Left lung (tissue), 10 donors: Measurements from ENCODE around the gene CD200R1. TPM values are rescaled to one million over a fixed set of nuclear protein-coding genes. Genes with fewer than 3 reads are reported as not detected.

Experiments
- ATAC-seq: fragments of 200-7000 bp; cut with Tn5 transposase; one replicate; pipeline ENCODE4 v1.9.1; 2020; ENCODE audit warnings: moderate library complexity
- DNase-seq, 4 donors: peaks; one replicate each; pipeline ENCODE4 v3.0.0-alpha.2; 2013 to 2020
- H3K27ac ChIP-seq, 2 donors: fragments of 200-600 bp; sonication (generic) in 1 of 2; one replicate each; pipeline versions ENCODE4 v1.5.0 to v1.8.0; 2020 to 2021
- H3K27me3 ChIP-seq, 2 donors: fragments of 200-600 bp; sonication (generic) in 1 of 2; one replicate each; pipeline versions ENCODE4 v1.5.0 to v1.8.0; 2020 to 2021
- H3K36me3 ChIP-seq, 2 donors: fragments of 200-600 bp; sonication (generic) in 1 of 2; one replicate each; pipeline versions ENCODE4 v1.5.0 to v1.8.0; 2020 to 2021
- H3K4me1 ChIP-seq, 2 donors: fragments of 200-600 bp; one replicate each; pipeline ENCODE4 v1.8.0; 2021
- H3K4me3 ChIP-seq, 2 donors: fragments of 200-600 bp; sonication (generic) in 1 of 2; one replicate each; pipeline versions ENCODE4 v1.5.0 to v1.8.0; 2020 to 2021; ENCODE audit warnings: mild to moderate bottlenecking in 1 of 2
- H3K9me3 ChIP-seq, 2 donors: fragments of 200-600 bp; sonication (generic) in 1 of 2; one replicate each; pipeline versions ENCODE4 v1.5.0 to v1.8.0; 2020 to 2021
- intact Hi-C, 2 donors: fragments of 100-400 bp; cut with DNase I; formaldehyde crosslinking; loops; one replicate each; pipeline versions ENCODE4 v1.11.2 to v1.14.2; 2022
- polyA plus RNA-seq, 6 donors: library from polyadenylated mRNA; unstranded; fragments of 120-200 nt; gene quantifications; one replicate each; pipeline ENCODE4 v1.2.1, GENCODE V29; 2013; ENCODE audit not compliant: insufficient read length in 6 of 6
- total RNA-seq, 2 donors: library from RNA; stranded (reverse); fragmentation: NEBNext Ultra II Directional; extraction: Animal tissue kit (Norgen Biotek cat#: 25700); gene quantifications; one replicate each; pipeline ENCODE4 v1.2.1, GENCODE V29; 2021
- TF ChIP-seq, protein P1 (sequence below), 2 donors: fragments of 200-600 bp; sonication (generic) in 1 of 2; IDR thresholded peaks; one replicate each; pipeline versions ENCODE4 v1.5.0 to v1.8.0; 2021; ENCODE audit warnings: antibody characterized with exemption in 2 of 2
- donor health status: DM: no; HTN: yes; CAD: no.
- donor health status: DM: no; HTN: no; CAD: no.

CD200R1 gene
- total and polyA plus RNA-seq, 8 donors, result 1.2 to 3.5 (median 2.0) TPM

DNA sequence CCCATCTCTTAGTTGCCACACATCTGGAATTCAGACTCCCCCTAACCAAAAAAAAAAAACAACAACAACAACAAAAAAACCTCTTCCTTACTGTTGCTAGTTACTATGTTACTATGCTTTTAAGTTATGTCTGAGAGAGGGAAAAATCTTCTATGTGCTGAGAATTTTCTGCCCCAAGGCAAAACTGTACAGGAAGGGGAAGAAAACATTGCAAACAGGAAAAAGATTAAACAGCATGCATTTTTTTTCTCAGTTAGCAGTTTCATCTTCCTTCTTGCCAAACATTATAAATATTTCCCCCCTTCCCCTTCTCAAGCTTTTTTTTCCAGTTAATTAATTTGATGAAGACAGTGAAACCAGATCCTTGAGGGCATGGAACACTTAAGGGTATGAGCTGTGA, 1.1 kb upstream of the CD200R1 start:
- intact Hi-C loops, result loop anchor here in 1 of 2 donors (5.0 kb wide), 1 partner anchor 244 kb away; no protein-coding TSS in a partner anchor
- Histone ChIP-seq H3K9me3 (no peaks in the 10 kb centered on the region), H3K27ac (peak overlapping the region in 1 of 2 donors; percentile 79), H3K36me3 (no peaks in the 10 kb centered on the region), H3K27me3 (no peaks in the 10 kb centered on the region), H3K4me3 (no peak overlapping the region), H3K4me1 (peaks cover 0 to 42% of the 10 kb centered on the region in 2 donors)
- DNase-seq, result no peak
- TF ChIP-seq, protein P1, sequence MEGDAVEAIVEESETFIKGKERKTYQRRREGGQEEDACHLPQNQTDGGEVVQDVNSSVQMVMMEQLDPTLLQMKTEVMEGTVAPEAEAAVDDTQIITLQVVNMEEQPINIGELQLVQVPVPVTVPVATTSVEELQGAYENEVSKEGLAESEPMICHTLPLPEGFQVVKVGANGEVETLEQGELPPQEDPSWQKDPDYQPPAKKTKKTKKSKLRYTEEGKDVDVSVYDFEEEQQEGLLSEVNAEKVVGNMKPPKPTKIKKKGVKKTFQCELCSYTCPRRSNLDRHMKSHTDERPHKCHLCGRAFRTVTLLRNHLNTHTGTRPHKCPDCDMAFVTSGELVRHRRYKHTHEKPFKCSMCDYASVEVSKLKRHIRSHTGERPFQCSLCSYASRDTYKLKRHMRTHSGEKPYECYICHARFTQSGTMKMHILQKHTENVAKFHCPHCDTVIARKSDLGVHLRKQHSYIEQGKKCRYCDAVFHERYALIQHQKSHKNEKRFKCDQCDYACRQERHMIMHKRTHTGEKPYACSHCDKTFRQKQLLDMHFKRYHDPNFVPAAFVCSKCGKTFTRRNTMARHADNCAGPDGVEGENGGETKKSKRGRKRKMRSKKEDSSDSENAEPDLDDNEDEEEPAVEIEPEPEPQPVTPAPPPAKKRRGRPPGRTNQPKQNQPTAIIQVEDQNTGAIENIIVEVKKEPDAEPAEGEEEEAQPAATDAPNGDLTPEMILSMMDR (IDR thresholded peaks at IDR 0.05), result no peak
- ATAC-seq, result no peak

DNA sequence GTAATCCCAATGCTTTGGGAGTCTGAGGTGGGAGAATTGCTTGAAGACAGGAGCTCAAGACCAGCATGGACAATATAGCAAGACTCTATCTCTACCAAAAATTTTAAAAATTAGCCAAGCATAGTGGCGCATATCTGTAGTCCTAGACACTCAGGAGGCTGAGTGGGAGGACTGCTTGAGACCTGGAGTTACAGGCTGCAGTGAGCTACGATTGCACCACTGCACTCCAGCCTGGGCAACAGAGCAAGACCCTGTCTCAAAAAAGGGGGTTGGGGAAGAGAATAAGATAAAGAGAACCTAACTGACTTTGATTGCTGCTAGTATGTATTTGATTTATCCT, 755 bp downstream of the CD200R1 start:
- TF ChIP-seq, protein P1 (IDR thresholded peaks at IDR 0.05), result no peak
- peak overlapping the region in 1 of 2 donors; percentile 17 for H3K4me3 ChIP-seq
- no peaks in the 10 kb centered on the region for H3K9me3 ChIP-seq
- no peaks in the 10 kb centered on the region for H3K36me3 ChIP-seq
- intact Hi-C loops, result no loop called here
- peaks cover 0 to 47% of the 10 kb centered on the region in 2 donors for H3K4me1 ChIP-seq
- H3K27me3 ChIP-seq, result no peaks in the 10 kb centered on the region
- DNase-seq, result no peak
- H3K27ac ChIP-seq, result peak overlapping the region in 1 of 2 donors; percentile 79
- ATAC-seq, result no peak

DNA sequence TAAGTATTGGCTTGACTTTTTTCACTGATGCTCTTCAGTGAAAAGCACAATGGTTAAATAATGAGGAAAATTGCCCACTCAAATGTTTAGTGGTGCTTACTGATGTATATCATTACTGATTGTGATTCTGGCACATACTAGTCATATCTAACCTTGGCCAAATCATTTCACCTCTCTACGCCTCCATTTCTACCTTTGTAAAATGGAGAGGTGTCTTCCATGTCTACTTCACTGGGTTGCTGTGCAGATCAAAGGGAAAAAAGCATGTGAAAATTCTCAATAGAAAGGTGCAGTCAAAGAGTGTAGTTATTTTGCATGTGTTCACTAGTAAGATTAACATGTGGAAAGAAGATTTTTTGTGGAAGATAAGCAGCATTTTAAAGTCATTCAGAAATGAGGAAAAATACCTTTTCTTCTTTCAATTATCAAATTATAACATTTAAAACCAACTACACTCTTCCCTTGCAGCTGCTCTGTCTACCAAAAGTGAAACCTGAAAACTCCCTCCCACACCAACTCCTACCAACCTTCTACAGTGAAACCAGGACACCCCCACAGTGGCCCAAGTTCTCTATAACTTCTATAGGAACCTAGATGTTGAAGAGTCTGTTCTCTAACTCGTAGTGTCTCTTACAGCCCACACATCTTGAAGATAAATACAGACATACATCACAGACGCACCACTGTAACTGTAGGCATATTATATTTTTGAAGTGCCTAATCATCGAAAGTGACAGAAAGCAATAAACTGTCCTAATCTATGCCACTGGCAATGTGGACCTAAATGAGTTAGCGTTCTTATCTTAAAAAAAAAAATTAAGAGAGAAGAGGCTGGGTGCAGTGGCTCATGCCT, 1.4 kb downstream of the CD200R1 start:
- ATAC-seq, result peak; percentile 36
- H3K4me1 ChIP-seq, result peaks cover 0 to 53% of the 10 kb centered on the region in 2 donors
- no peak for DNase-seq
- intact Hi-C loops, result no loop called here
- H3K4me3 ChIP-seq, result peak overlapping the region in 1 of 2 donors; percentile 17
- peak overlapping the region in 1 of 2 donors; percentile 79 for H3K27ac ChIP-seq
- H3K27me3 ChIP-seq, result no peaks in the 10 kb centered on the region
- TF ChIP-seq, protein P1 (IDR thresholded peaks at IDR 0.05), result no peak
- H3K9me3 ChIP-seq, result no peaks in the 10 kb centered on the region
- H3K36me3 ChIP-seq, result no peaks in the 10 kb centered on the region

DNA sequence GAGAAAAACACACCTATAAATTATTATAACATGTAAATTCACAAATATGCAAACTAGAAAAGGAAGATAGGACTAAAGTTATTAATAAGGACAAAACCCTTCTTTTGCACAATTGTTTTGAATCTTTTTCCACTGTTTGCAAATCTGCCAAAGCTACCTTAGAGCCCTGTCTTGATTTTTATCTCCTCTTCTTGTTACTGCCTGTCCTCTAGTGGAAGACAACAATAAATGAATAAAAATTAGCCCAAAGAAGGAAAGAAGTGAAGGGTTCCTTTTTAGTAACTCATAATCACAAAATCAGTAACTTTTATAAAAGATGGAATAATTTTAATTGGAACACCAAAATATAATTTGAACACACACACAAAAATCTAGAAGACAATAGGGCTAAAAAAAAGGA, 2.7 kb downstream of the CD200R1 start:
- no peak for ATAC-seq
- DNase-seq, result no peak
- Histone ChIP-seq H3K9me3 (no peaks in the 10 kb centered on the region), H3K27me3 (no peaks in the 10 kb centered on the region), H3K4me3 (no peak overlapping the region), H3K27ac (no peak overlapping the region), H3K36me3 (no peaks in the 10 kb centered on the region), H3K4me1 (peaks cover 0 to 67% of the 10 kb centered on the region in 2 donors)
- TF ChIP-seq, protein P1 (IDR thresholded peaks at IDR 0.05), result no peak
- intact Hi-C loops, result no loop called here

DNA sequence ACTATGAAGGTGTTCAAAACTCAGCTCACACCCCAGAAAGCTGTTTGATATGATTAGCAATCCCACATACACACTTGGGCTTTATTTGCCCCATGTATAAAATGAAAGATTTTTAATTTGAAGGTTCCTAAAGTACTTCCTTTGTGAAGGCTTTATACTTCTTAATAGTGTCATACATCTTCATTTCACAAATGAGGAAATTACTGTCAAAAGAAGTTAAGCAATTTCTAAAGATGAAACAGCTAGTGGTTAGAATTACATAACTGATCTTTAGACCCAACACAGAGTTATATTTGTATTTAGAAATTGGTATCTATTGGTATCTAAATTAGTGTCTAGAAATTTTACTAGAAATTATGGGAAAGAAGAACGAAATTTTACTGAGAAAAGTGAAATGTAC, 7.1 kb downstream of the CD200R1 start:
- DNase-seq, result no peak
- H3K4me3 ChIP-seq, result no peak overlapping the region
- H3K4me1 ChIP-seq, result peaks cover 0 to 46% of the 10 kb centered on the region in 2 donors
- H3K27ac ChIP-seq, result peak overlapping the region in 1 of 2 donors; percentile 73
- ATAC-seq, result no peak
- no peaks in the 10 kb centered on the region for H3K36me3 ChIP-seq
- TF ChIP-seq, protein P1 (IDR thresholded peaks at IDR 0.05), result no peak
- intact Hi-C loops, result no loop called here
- no peaks in the 10 kb centered on the region for H3K27me3 ChIP-seq
- H3K9me3 ChIP-seq, result peaks cover 0 to 14% of the 10 kb centered on the region in 2 donors
